Measurements from ENCODE around the gene LRRFIP1. TPM values are rescaled to one million over a fixed set of nuclear protein-coding genes. Genes with fewer than 3 reads are reported as not detected.

LRRFIP1 gene
- total and polyA plus RNA-seq, 2 of the 13 experiments (the other 11 are each of a cell fraction or from before 2014, with no cell fraction given), result 15.9 to 40.5 TPM

GRCh38 chr2:237614151-237614720, 13.2 kb upstream of the LRRFIP1 start (continued):
- TF ChIP-seq, protein P1, sequence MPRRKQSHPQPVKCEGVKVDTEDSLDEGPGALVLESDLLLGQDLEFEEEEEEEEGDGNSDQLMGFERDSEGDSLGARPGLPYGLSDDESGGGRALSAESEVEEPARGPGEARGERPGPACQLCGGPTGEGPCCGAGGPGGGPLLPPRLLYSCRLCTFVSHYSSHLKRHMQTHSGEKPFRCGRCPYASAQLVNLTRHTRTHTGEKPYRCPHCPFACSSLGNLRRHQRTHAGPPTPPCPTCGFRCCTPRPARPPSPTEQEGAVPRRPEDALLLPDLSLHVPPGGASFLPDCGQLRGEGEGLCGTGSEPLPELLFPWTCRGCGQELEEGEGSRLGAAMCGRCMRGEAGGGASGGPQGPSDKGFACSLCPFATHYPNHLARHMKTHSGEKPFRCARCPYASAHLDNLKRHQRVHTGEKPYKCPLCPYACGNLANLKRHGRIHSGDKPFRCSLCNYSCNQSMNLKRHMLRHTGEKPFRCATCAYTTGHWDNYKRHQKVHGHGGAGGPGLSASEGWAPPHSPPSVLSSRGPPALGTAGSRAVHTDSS (CRISPR knock-in tag; conservative IDR thresholded peaks at IDR 0.05), result no peak
- TF ChIP-seq CREB1 (IDR thresholded peaks at IDR 0.05) (peak; percentile 73), CREB1 (CRISPR knock-in tag; IDR thresholded peaks at IDR 0.05) (peak; percentile 87), ZSCAN31 (CRISPR knock-in tag; IDR thresholded peaks at IDR 0.05; ENCODE audit: low read depth) (peak; percentile 94), ERF (CRISPR knock-in tag; IDR thresholded peaks at IDR 0.05) (peak; percentile 96), NFATC3 (CRISPR knock-in tag; IDR thresholded peaks at IDR 0.05) (0 out of 2 replicates have a peak, but pooled peaks have one; percentile 41), JUND (CRISPR knock-in tag; IDR thresholded peaks at IDR 0.05) (peak; percentile 90), ZFP82 (CRISPR knock-in tag; IDR thresholded peaks at IDR 0.05; ENCODE audit: borderline replicate concordance) (no peak), ZFP36 (IDR thresholded peaks at IDR 0.05; ENCODE audit: borderline replicate concordance, low read depth, low read length, partially characterized antibody) (no peak), ZFY (CRISPR knock-in tag; IDR thresholded peaks at IDR 0.05) (peak; percentile 58), ISL2 (CRISPR knock-in tag; IDR thresholded peaks at IDR 0.05) (peak; percentile 95), ZNF691 (CRISPR knock-in tag; IDR thresholded peaks at IDR 0.05; ENCODE audit: borderline replicate concordance, low read depth) (no peak), ZNF503 (CRISPR knock-in tag; IDR thresholded peaks at IDR 0.05) (peak; percentile 96), ZNF160 (CRISPR knock-in tag; IDR thresholded peaks at IDR 0.05) (no peak), ZC3H13 (CRISPR knock-in tag; IDR thresholded peaks at IDR 0.05) (no peak), ZKSCAN5 (CRISPR knock-in tag; IDR thresholded peaks at IDR 0.05) (0 out of 2 replicates have a peak, but pooled peaks have one; percentile 58), CCAR2 (optimal IDR thresholded peaks at IDR 0.05; ENCODE audit: low read depth, low read length) (no peak), GATAD2A (CRISPR knock-in tag; IDR thresholded peaks at IDR 0.05) (peak; percentile 97)
- TF ChIP-seq, protein P2, sequence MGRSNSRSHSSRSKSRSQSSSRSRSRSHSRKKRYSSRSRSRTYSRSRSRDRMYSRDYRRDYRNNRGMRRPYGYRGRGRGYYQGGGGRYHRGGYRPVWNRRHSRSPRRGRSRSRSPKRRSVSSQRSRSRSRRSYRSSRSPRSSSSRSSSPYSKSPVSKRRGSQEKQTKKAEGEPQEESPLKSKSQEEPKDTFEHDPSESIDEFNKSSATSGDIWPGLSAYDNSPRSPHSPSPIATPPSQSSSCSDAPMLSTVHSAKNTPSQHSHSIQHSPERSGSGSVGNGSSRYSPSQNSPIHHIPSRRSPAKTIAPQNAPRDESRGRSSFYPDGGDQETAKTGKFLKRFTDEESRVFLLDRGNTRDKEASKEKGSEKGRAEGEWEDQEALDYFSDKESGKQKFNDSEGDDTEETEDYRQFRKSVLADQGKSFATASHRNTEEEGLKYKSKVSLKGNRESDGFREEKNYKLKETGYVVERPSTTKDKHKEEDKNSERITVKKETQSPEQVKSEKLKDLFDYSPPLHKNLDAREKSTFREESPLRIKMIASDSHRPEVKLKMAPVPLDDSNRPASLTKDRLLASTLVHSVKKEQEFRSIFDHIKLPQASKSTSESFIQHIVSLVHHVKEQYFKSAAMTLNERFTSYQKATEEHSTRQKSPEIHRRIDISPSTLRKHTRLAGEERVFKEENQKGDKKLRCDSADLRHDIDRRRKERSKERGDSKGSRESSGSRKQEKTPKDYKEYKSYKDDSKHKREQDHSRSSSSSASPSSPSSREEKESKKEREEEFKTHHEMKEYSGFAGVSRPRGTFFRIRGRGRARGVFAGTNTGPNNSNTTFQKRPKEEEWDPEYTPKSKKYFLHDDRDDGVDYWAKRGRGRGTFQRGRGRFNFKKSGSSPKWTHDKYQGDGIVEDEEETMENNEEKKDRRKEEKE (IDR thresholded peaks at IDR 0.05), result no peak
- TF ChIP-seq, protein P3, sequence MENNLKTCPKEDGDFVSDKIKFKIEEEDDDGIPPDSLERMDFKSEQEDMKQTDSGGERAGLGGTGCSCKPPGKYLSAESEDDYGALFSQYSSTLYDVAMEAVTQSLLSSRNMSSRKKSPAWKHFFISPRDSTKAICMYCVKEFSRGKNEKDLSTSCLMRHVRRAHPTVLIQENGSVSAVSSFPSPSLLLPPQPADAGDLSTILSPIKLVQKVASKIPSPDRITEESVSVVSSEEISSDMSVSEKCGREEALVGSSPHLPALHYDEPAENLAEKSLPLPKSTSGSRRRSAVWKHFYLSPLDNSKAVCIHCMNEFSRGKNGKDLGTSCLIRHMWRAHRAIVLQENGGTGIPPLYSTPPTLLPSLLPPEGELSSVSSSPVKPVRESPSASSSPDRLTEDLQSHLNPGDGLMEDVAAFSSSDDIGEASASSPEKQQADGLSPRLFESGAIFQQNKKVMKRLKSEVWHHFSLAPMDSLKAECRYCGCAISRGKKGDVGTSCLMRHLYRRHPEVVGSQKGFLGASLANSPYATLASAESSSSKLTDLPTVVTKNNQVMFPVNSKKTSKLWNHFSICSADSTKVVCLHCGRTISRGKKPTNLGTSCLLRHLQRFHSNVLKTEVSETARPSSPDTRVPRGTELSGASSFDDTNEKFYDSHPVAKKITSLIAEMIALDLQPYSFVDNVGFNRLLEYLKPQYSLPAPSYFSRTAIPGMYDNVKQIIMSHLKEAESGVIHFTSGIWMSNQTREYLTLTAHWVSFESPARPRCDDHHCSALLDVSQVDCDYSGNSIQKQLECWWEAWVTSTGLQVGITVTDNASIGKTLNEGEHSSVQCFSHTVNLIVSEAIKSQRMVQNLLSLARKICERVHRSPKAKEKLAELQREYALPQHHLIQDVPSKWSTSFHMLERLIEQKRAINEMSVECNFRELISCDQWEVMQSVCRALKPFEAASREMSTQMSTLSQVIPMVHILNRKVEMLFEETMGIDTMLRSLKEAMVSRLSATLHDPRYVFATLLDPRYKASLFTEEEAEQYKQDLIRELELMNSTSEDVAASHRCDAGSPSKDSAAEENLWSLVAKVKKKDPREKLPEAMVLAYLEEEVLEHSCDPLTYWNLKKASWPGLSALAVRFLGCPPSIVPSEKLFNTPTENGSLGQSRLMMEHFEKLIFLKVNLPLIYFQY (CRISPR knock-in tag; IDR thresholded peaks at IDR 0.05; ENCODE audit: borderline replicate concordance), result peak; percentile 93

Data from HepG2 (cell line).